ENCODE results near the gene POLA1.

Gene POLA1

DNA sequence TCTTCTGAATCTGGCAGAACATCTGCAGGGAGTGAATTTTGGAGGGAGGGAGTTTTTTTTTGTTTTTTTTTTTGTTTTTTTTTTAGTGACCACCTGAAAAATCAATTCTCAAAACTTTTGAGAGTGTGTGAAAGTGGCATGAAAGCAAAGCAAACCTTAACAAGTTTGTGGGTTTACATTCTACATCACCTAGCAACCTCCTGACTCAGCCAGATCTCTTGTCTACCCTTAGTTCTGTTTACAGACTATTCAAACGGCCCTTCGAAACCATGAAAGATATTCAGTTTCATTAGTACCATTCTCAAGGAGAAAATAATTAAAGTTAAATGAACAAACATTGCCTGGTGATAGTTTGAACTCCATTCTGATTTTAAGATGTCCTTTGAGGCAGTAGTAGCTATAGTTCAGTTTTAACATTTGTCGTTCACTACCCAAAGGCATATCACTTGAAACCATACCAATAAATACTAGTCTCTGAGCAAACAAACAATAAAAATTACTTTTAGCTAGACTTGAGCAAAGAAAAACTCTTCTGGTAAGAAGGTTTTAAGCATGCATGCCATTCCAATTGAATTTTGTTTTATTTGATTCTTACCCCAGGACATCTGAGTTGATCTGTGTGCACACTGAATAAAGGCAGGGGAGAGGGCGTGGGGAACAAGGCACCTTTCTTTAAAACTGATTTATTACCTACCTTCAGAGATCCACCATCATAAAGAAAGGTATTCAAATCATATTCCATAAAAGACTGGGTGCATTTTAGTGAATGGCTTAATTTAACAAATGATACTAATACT is 184.3 kb downstream of the POLA1 start:
- DNase-seq, result no peak

DNA sequence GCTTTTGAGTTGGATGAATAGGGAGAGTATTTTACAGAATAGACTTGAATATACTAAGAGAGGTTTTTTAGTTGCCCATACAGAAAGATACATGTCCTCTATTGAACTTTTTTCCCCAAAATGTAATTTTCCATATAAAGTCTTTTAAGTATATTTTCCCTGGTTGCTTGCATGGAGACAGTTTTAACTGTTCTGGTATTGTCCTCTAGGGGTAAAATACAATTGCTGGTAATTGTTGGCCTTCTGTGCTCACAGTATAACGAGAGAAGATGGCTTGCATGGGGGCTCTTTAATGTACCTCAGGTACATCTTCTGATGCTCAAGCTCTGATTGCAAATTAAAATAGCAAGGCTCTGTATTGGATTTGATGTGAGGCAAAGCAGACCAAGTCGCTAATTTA is 186.0 kb downstream of the POLA1 start:
- DNase-seq, result no peak

DNA sequence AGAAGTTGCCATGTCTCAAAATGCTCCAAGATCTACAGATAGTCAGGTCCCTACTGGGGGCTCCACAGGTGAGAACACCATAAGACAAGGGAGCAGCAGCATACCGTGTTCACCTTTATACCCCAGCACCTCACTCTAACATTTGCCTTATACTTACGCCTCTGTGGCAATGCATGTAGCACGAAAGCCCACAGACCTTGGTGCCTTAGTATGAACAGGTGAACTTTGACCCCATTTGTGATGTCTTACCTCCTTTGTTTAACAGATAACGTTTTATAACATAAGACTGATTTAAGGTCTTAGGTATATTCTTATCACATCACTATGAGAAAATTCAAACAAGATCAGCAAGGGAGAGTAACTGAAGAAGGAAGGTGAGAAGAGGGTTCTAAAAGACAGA is 193.2 kb downstream of the POLA1 start:
- no peak for DNase-seq

DNA sequence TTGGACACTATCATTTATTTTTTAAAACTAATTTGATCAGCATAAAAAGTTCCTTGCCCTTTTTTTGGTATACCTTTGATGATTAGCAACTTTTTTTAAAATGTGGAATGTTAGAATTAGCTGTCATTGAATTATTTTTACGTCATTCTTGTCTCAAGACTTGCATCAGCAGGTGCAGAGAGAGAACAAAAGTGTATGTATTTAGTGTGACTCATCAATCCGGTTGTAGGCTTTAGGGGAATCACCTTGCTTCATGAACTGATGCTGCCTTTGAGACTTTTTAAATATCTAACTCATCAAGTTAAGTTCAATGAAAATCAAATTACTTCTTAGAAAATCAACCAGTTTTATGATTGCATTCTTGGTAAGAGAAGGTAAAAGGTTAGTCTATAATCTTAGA is 197.0 kb downstream of the POLA1 start:
- no peak for DNase-seq

DNA sequence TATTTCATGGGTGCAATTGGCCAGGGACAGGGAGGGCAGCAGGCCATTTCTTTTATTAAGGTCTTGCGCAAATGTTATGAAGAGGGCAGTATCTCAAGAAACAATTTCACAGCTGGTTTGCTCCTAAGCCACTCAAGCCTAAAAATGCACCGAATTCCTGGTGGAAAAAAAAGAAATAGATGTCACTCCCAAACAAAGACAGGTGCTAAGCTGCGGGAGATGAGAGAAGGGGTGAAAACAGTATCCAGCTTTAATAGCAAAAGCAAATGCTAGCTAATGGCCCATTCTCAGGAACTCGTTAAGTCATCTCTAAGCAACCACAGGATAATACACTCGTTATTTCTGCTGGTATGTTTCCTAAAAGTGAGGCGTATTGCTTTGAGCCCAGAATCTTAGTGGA is 205.7 kb downstream of the POLA1 start:
- DNase-seq, result peak in 1 of 14 donors; percentile 14

DNA sequence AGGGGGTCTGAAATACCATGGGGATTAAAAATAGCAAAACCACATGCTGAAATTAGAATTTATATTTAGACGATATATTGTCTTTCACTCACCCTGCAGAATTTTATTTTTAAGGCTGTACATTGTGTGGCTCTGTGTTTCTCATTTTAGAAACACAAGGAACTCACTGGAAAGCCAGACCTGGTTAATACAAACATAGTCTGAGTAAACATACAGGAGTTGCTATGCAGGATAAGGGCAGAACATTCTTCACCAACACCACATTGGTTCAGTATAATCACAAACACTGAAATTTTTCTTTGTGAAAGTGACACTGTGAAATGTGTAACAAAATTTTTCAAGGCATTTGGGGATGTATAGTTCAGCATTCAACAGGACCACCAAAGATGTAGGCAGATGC is 206.5 kb downstream of the POLA1 start:
- DNase-seq, result no peak

DNA sequence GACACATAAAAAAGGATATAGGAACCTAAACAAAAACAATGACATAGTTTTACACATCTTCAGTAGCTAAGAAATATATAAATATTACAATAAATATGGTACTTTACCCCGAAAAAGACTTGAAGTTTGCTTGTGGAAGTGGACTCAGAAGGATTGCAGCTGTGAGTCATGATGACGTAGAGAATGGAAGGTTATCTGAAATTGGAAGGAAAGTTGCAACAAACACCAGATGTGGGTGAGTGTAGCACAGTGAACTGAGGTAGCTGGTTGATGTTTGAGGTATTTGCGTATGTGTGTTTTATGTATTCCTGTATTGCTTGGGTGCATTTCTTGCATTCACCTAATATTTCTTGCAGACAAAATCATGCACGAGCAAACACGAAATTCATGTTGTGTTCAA is 209.1 kb downstream of the POLA1 start:
- no peak for DNase-seq

DNA sequence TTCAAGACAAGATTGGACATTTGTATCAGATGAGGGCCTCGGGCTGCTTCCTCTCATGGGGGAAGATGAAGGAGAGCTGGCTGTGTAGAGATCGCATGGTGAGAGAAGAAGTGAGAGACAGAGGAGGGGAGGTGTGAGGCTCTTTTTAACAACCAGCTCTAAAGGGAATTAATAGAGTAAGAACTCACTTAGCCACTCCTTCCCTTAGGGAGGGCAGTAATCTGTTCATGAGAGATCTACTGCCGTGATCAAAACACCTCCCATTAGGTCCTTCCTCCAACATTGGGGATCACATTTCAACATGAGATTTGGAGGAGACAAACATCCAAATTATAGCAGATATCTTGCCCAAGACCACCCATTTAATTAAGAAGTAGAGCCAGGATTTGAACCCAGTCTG is 225.0 kb downstream of the POLA1 start:
- DNase-seq, result no peak

DNA sequence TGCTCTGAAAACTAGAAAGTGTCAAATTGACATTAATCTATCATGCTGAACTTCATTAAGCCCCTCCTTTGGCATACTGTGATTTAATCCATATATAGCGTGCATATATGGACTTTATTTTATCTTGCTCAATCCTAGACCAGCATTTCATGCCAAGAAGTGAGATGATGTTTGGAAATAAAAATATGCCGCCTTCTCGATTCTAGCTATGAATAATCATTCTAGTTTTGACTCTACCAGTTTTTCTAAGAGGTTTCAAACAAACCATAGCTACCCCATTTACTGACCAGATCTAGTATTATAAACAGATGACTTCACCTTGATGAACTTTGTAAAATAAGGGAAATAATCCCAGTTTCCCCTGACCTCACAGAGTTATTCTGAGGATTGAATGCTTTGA is 227.1 kb downstream of the POLA1 start:
- no peak for DNase-seq

DNA sequence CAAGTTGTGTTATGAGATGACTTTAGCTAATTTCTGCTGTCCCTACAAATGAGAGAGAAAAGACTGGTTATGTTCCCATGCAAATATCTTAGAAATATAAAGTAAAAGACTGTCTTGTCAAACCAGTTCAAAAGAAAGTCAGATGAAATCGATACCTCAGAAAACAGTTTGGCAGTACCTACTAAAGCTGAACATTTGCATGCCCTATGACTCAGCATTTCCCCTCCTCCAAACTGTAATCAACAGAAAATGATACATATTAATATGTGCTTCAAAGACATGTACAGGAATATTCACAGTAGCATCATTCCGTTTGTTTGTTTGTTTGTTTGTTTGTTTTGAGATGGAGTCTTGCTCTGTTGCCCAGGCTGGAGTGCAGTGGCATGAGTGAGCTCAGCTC is 231.7 kb downstream of the POLA1 start:
- DNase-seq, result no peak

DNA sequence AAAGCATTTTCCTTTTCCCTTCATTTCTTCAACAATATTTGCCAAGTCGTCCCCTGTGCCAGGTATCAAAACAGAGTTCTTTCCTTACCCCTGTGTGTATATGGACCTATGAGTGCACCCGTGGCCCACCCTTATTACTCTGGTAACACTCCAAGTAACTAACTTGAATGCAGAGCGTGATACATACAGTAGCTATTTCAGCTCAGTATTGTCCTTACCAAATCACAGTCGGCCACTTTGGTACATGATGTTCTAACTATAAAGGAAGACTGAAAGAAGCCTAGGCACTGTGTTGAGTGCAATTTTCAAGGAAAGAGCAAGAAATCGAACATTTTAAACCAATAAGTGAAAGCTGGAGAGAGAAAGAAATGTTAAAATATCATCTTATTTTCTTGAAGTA is 233.7 kb downstream of the POLA1 start:
- DNase-seq, result no peak

DNA sequence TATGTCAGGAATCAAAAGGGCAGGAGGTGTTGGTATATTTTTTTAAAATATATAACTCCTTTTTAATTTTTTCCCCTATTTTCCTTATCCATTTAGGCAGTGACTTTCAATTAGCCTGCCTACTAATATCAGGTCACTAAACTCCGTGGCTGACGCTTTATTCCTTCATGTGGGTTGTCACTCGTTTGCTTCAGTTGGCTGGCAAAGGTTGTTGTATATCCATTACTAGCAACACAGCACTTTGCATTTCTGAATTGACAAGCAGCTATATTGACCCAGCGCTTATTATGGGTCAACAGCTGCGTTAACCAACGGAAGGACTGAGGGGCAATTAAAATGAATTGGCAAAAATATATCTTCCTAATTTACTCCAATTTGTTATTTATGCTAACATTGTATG is 234.4 kb downstream of the POLA1 start:
- DNase-seq, result no peak

DNA sequence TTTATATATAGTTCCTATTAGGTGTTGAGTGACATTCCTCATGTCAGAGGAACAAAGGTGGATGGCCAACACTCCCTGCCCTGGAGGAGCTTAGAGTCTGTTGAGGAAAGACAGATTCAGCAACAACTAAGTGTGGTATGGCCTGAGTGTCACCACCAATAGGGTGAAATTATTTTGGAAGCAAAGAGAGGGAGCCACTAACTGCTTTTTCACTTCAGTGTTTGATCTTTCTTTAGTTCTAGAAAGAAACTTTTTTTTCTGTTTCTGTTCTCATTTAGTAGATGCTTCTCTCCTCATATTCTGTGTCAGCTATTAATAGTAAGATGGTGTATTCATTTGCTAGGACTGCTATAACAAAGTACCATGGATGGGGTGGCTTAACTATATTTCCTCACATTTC is 240.6 kb downstream of the POLA1 start:
- no peak for DNase-seq

DNA sequence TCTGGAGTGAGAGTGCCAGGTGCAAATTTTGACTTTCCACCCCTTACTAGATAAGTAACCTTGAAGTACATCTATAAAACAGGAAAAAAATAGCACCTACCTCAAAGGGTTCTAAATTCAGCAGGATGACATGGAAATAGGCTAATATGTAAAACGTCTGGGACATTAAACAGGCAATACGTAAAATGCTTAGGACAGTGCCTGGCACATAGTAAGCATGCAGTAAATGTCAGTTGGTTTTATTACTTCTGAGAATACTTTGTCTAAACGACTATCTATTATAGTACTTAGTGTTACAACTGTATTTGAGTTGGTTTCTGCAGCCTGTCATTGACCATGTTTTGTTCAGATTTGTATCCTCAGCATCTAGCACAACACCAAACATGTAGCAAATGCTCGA is 251.3 kb downstream of the POLA1 start:
- no peak for DNase-seq

DNA sequence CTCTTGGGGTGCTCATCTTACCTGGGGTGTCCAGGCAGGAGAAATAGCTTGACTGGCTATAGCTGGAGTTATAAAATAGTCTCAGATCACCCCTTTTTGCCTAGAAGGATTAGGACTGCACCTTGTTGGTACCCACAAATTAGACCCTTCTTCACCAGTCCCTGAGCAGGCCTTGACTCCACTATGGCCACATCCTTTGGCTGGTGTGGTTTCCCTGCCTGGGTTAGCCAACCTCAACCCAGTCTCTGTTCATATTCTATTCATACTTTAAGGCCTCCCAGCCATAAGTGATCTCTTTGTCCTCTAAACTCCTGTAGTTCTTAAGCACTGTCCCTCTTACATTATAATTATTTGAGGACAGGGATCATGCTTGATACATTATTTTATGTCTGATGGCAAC is 252.7 kb downstream of the POLA1 start:
- DNase-seq, result no peak

DNA sequence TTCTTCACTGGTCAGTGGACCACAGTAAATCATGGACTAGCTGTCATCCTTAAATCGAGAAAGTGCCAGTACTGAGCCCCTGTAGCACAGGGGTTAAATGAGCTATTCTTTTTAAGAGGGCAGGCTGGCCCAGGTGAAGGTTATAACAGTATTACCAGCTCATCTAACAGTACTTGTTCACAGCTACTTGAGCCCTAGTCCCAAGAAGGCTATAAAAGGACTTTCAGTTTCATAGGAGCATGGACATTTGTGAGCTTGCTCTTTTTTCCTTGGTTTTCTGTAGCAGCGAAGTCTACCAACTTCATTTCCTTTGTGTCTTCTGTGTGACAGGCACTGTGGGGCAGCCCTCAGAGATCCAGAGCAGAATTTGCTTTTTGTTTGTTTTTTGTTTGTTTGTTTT is 261.0 kb downstream of the POLA1 start:
- DNase-seq, result no peak

DNA sequence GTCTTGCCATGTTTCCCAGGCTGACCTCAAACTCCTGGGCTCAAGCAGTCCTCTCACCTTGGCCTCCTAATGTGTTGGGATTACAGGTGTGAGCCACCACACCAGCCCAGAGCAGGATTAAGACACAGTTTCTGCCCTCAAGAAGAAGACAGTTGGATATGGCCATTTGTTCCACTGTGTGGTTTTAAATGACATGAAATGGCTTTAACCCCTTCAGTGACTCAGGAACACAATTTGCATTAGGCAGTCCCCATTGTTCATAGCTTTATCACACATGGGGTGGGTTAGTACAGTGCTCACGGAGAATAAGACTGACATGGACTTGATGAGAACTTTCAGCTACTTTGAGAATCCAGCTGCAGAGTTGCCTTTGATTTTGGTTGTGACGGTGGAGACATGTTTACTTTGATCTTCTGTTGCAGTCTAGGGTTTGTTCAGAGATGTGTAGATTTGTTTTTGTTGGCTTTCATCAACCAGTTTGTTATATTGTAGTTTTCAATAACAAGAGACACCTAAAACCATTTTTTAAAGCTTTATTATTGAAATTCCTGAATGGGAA is 261.7 kb downstream of the POLA1 start:
- no peak for DNase-seq

DNA sequence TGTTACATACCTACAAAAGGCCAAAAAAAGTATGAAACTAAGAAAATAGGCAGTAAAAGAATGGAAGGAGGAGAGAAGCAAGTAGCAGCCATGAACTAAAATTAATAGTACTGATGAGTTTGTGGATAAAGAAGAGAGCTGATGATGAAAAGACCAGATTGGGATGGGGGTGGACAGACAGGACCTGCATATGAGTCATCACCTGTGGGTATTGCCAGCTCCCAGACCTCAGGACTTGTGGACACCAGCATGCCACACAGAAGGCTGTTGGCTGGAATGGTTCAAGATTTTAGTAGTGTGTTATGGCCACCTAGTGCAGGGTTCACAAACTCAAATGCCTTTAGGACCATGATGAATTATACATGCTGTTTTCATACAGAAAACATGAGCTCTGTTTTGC is 263.1 kb downstream of the POLA1 start:
- DNase-seq, result no peak

DNA sequence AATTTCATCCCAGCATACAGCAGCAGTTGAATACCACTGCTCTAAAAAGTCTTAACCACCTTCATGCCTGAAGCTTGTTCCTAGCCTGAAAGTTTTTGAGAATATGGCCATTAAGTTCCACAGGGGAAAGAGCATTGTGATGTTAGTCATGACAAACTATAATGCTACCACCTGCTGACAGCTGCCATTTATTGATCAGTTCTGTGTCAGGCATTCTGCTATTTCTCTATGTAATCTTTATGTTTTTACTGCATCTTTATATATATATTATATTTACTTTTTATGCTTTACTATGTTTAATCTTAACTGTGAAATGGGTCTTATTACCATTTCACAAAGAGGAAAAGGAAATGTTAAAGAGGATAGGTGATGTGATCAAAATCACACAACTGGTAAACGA is 268.1 kb downstream of the POLA1 start:
- DNase-seq, result no peak

DNA sequence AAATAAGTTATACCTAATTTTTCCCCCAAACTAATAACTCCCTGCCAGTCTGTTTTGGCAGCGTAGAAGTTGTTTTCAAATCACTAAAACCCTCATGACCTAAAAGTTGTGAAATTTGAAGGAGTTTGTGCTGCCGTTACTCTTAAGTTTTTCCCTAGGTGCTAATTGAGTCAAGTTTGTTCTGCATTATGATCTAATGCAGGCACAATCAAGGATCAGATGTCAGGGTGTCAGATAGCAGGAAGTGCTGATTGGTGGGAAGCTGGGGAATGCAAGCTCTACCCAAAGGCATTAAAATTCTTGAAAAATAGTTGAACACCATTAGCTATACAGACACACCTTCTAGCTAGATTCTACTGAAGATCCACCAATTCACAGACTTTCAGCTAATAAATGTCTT is 270.1 kb downstream of the POLA1 start:
- DNase-seq, result no peak

DNA sequence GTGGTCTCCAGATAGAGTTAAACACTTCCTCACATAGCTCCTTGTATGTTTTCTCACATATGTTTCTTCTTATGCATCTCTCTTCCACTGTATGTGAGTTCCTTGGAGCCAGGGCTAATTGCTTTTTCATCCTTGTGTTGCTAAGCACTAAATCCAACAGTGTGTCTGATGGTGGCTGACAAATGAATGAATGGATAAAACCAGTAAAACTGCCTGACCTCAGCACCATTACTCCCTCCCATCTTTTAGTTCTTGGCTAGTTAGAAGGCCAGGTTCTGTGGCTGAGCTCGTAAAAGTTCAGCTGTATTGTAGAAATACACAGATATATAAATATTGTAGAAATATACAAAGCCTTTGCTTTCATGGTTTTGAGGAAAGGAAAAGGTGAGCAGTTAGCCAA is 271.7 kb downstream of the POLA1 start:
- no peak for DNase-seq

DNA sequence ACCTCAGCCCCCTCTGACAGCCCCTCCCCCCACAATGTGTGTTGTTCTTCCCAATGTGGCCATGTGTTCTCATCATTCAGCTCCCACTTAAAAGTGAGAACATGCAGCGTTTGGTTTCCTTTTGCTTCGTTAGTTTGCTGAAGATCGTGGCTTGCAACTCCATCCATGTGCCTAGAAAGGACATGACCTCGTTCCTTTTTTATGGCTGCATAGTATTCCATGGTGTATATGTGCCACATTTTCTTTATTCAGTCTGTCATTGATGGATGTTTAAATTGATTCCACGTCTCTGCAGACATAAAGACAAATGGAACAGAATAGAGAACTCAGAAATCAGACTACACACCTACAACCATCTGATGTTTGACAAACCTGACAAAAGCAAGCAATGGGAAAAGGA is 276.1 kb downstream of the POLA1 start:
- DNase-seq, result no peak

DNA sequence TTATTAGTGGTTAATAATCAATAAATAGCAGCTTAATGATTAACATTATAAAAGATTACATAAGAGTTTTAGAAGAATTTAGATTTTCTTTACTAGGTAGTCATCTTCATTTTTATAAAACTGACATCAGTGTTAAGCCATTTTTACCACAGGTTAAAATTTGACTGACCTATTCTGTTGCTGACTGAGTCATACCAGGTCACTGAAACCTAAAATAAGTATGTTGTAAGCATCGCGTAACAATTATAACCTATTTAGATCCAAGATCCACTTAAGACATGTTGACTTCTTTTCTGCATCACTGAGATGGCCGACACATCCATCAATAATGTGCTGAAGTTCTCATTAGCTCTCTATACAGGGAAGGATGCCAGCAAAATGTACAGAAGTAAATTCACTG is 285.4 kb downstream of the POLA1 start:
- DNase-seq, result no peak

DNA sequence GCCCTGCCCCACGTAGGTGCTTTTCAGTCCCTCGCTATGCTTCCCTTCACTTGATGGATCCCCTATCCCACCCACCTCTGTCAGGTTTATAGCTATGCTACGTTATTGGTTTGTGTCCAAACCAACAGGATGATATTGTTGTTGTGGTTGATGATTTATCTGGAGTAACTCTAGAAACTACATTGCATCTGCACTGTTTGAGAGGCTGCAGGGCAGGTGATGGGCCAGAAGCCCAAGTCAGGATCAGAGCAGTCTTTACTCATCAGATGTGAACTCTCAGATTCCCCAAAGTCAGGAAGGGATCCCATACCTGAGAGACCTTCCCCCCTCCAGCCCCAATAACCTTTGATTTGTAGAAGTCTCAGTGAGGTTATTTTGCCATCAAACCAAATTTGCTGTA is 287.3 kb downstream of the POLA1 start:
- no peak for DNase-seq

All from C1 segment of cervical spinal cord (tissue), 14 donors.